ENCODE data around the gene TRIM50.
"Not testable (repeated sequence)": the region's sequence is repeated elsewhere in the genome, so short reads cannot be mapped to it uniquely, and the experiment has no call there.

TRIM50 gene

DNA sequence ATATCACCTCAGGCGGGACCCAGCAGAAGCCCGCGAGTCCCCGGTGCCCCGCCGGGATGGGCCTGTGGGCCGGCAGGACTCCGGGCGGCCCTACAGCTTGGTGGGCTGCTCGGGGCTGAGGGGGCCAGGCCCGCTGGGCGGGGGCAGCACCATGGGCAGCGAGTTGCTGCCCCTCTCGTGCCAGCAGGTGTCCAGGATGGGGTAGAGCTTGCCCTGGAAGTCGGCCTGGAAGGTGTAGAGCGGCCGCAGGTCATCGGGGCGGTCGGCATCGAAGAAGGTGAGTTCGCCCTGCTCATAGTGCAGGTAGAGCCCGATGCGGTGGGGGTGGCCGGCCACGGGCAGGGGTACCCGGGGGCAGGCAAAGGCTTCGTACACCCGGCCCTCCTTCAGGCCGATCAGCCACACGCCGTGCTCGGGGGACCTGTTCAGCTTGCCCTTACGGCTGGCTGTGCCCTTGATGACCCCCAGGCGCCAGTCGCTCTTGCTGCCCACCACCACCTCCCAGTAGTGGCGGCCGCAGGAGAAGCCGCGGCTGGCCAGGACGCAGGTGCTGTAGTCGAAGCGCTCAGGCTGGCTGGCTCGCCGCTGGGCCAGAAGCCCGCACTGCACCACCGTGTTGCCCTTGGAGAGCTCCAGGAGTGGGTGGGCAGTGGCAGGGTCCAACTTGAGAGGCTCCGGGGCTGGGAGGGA lies 14.9 kb downstream of the TRIM50 start:
- DNase-seq = no peak

- DNase-seq = not testable (repeated sequence)
Observed at GRCh38 chr7:73311421-73311820, 16.5 kb downstream of the TRIM50 start.

DNA sequence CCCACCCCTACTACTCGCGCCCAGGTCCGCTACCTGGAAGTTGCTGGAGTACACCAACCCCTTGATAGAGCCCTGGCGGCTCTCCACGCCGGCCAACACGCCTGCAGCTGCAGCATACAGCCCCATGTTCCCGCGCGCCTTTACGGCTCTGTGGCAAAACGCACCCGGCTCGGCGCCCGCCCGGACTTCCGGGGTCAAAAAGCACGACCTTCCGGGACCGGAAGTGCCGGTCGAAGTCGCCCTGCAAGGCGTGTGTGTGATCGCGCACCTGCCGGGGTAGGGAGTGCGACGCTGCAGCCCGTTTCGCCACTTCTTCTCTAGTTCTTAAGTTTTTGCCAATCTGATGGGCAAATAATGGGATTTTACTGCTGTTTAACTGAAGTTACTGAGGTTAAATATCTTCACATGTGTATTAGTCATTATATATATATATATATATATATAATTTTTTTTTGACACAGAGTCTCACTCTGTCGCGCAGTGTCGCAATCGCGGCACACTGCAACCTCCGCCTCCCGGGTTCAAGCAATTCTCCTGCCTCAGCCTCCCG lies 19.1 kb downstream of the TRIM50 start, which contains the start of gene NSUN5:
TSS of gene NSUN5 (minus strand) at position 162 of the 550 bp plus-strand sequence. CDS start at position 126, 36 bp downstream.
- peak; percentile 61 to 84 for DNase-seq

- no peak for DNase-seq
Observed at GRCh38 chr7:73308074-73308664, 19.7 kb downstream of the TRIM50 start.

GRCh38 chr7:73307436-73307835 lies 20.4 kb downstream of the TRIM50 start:
- no peak for DNase-seq

DNA sequence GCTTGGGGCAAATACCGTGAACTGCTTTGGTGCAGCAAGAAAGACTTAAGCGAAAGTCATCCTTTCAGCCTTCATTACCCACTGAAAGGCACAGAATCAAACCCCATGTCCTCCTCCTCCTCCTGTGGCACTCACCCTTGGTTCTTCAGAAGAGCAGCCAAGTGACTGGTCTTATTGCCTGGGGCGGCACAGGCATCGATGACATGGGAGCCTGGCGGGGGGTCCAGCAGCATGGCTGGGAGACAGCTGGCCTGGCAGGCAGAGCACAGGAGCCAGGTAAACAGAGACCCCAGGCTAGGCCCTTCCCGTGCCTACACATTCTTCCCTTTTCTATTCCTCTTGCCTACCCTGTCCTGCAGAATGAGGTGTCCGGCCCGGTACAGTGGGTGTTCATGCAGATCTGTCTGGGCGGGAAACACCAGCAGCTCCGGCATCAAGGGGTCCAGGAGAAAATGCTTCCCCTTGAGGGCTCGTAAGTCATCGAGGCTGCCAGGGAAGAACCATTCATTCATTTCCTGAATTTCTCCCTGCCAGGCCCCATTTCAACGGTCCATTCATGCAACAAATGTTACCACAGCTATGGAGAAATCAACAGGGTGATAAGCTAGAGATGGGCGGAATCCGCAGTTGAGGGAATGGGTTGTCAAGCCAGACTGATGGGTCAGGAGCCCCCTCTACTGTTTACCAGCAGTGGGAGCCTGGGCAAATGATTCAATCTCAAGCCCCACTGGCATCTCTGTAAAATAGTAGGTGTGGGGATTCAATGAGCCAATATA lies 23.1 kb downstream of the TRIM50 start:
- not testable (repeated sequence) for DNase-seq

- no peak for DNase-seq
Observed at GRCh38 chr7:73304071-73304470, 23.8 kb downstream of the TRIM50 start.

DNA sequence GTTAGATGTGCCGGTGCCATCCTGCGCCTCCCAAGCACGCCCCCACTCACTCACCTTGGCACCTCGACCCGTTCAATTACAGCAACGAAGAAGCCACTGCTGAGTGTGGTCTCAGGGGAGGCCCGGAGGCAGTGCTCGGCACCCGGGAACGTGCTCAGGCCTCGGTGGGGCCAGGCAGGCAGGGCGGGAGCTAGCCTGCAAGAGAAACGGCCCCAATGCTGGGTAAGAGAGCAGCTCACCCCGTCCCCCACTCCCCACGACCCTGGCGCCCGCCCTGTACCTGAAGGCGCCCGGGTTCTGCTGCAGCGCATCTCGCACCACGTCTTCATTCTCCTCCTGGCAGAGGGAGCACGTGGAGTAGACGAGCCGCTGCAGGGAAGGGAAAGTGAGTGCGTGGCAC lies 24.3 kb downstream of the TRIM50 start:
- DNase-seq = no peak

- not testable (repeated sequence) for DNase-seq
Observed at GRCh38 chr7:73302846-73303245, 25.0 kb downstream of the TRIM50 start.

GRCh38 chr7:73301108-73301507 lies 26.8 kb downstream of the TRIM50 start:
- not testable (repeated sequence) for DNase-seq

GRCh38 chr7:73299812-73300211 lies 28.1 kb downstream of the TRIM50 start:
- not testable (repeated sequence) for DNase-seq

DNA sequence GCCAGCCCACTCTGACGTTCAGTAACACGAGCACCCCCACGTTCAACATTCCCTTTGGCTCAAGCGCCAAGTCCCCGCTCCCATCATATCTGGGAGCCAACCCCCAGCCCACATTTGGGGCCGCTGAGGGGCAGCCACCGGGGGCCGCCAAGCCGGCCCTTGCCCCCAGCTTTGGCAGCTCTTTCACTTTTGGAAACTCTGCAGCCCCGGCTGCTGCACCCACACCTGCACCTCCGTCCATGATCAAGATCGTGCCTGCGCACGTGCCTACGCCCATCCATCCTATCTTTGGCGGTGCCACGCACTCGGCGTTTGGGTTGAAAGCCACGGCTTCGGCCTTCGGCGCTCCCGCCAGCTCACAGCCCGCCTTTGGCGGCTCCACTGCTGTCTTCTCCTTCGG lies 30.2 kb downstream of the TRIM50 start:
- DNase-seq = not testable (repeated sequence)

DNA sequence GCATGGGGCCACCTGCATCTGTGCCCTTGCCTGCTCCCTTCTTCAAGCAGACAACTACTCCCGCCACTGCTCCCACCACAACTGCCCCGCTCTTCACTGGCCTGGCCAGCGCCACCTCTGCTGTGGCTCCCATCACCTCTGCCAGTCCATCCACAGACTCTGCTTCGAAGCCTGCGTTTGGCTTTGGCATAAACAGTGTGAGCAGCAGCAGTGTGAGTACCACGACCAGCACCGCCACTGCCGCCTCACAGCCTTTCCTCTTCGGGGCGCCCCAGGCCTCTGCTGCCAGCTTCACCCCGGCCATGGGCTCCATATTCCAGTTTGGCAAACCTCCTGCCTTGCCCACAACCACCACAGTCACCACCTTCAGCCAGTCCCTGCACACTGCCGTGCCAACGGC lies 30.6 kb downstream of the TRIM50 start:
- DNase-seq = not testable (repeated sequence)

GRCh38 chr7:73277210-73277609 lies 50.7 kb downstream of the TRIM50 start:
- not testable (repeated sequence) for DNase-seq

GRCh38 chr7:73267813-73268212 lies 60.1 kb downstream of the TRIM50 start:
- DNase-seq = not testable (repeated sequence)

DNA sequence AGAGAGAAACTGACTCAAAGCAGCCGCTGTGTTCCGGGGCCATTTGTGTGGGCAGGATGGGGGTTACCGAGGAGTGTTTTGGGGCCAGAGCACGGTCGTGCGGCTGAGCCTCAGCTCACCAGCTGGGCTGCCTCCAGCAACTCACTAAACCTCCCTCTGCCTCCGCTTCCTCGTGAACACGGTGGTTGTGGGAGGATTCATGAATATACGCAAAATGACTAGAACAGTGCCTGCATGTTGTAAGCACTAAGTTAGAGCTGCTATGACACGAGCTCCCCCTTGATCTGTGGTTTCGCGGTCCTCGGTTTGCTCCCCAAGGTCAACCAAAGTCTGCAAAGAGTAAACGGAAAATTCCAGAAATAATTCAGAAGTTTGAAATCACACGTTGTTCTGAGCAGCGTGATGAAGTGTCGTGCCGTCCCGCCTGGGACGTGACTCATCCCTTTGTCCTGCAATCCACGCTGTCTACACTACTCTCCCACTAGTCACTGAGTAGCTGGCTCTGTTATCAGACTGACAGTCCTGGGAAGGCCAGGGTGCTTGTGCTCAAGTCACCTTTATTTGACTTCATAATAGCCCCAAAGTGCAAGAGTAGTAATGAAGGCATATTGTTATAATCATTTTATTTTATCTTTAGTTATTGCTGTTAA lies 61.0 kb downstream of the TRIM50 start:
- not testable (repeated sequence) for DNase-seq
